Measurements from ENCODE around the gene JDP2.

Gene JDP2

DNA sequence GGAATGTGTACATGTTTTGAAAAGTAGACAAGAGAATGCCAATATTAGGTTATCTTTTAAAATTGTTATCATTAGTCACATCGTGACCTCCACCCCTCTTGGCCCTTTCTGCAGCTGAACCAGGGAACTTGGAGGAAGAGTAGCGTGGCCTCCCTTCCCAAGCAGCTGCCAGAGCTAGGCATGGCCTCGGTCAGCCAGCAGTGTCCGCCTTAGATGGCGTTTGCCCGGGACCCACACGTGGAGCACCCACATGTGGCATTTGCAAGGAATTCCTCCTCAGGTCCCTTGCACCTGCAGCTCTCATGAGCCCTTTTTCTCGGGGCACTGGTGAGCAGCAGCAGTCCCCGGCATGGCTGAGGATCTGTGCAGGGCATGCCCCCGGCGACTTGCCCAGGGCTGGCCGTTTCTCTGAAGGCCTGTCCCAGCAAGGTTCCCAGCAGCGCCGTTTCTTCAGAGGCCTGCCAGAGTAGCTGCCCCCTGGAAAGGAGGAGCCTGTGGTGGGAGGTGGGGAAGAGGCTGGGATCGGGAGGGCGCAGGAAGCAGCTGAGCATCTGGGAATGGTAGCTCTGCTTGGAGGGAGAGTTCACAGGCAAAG, 10.8 kb downstream of the JDP2 start:
- no peak for FAIRE-seq

DNA sequence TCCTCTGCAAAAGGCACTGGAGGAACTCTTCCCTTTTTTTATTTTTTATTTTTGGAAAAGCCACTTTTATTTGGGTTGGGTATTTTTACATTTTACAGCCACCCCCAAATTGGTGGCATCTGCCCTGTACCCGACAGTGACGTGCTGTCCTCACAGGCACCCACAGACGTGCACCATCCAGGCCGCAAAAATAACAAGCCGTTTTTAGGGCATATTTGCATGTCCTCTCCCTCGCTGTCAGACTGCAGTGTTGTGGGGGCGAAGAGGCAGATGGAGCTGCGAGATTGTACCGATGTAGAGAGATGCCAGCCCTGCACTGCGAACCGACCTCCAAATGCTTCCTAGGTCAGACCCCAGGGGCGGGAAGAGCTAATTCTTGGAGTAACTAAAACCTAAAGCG, 12.2 kb downstream of the JDP2 start:
- FAIRE-seq, result no peak

DNA sequence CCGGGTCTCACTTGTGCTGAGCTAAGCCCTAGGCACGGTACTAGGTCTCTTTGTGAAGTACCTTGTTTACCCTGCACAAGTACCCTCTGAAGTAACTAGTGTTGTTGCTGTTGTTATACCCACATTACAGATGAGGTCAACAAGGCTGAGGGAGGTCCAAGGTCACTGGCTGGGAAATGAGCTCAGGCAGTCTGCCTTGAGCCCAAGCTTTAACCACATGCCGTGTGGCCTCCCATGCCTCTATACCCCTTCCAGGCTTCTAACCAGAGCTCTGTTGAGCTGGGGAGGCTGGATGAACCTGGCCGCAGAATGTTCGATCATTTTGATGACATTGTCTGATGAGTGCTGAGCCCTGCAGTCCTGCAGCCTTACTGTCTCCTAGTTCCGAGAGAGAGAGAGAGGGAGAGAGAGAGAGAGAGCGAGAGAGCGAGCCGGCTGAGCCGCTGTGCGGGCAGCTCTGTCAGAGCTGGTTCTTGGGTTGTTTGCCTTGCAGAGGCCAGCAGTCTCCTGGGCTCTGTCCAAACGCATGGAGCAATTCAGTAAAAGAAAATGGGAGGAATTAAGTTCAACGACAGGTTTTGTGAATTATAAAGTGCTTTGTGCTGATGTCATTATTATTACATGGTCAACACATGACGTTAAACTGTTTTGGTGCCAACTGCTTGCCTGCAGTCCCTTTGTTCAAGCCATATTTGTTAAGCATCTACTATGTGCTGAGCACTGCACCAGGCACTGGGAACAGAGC, 13.1 kb downstream of the JDP2 start:
- FAIRE-seq, result no peak

GRCh38 chr14:75441728-75442127, 13.9 kb downstream of the JDP2 start:
- FAIRE-seq, result no peak

- no peak for FAIRE-seq
Observed at GRCh38 chr14:75442166-75442565, 14.3 kb downstream of the JDP2 start.

DNA sequence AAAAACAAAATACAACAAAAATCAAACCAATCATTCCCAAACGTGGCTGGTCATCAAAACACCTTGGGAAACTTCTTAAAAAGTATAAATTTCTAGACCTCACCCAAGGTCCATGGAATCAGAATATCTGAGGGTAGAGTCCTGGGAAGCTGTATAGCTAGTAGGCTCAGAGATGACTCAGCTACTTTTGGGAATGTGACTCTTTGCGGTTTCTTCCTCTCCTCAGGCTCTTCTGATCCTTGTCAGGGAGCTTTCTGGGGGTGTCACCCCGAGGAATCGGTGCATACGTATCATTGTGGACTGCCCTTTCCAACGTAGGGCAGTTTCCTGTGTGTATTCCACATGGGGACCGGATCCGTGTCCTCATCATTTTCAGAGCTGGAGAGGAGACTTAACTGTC, 14.8 kb downstream of the JDP2 start:
- FAIRE-seq, result no peak

GRCh38 chr14:75443203-75443969, 15.6 kb downstream of the JDP2 start:
- FAIRE-seq, result no peak

DNA sequence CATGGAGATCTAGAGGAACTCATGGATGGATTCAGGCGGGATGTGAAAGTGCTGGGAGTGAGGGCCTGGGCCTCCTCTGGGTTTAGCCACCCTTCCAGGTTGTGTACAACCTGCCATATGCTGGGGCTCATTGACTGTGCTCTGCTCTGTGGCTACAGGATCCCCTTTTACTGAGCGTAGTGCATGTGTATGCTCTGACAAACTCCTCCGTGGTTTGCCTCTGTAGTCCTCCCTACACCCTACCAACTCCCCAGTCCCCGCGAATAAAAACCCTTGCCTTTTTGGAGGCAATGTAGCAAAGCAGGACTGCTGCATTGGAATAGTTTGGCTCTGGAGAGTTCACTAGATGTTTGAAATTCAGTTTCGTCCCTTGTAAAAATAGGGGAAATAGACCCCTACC, 17.4 kb downstream of the JDP2 start:
- FAIRE-seq, result no peak

- no peak for FAIRE-seq
Observed at GRCh38 chr14:75445963-75446362, 18.1 kb downstream of the JDP2 start.

- no peak for FAIRE-seq
Observed at GRCh38 chr14:75446447-75446846, 18.6 kb downstream of the JDP2 start.

- FAIRE-seq, result no peak
Observed at GRCh38 chr14:75448209-75448608, 20.4 kb downstream of the JDP2 start.

DNA sequence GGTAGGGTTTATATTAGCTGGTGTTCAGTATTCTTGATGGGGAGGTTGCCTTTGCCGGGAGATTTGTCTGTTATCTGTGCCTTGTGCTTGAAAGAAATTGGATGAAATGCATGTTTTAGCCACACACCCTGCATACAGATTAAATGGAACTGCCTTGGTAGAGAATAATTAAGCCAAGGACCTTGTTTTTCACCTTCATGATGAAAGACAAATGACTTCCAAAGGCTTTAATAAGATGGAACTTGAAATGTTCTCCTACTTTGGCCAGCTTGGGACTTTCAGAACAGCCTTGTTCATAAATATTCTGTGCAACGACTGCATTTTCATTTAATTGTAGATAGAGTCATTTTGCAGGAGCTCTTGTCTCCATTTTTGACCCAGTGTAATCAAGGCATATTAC, 21.2 kb downstream of the JDP2 start:
- FAIRE-seq, result no peak

DNA sequence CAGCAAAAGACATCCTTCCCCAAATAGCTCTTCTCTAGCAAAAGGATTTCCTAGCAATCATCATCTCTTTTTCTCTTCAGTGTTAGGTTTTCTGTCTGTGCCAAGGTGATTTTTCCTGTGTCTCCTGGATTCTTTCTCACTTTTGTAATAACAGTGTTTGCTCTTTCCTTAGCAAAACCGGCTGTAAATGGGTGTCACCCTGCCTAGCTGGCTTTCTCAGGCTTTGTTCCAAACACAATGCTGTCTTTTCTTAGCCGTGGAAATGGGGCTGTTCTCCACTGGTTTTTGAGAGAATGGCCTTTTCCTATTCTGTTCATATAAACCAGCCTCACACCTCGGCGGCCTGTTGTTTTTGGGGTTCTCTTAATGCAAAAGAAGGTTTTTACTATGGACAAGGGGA, 21.9 kb downstream of the JDP2 start:
- FAIRE-seq, result no peak

GRCh38 chr14:75450381-75451276, 22.8 kb downstream of the JDP2 start:
- no peak for FAIRE-seq

- FAIRE-seq, result no peak
Observed at GRCh38 chr14:75452324-75452723, 24.5 kb downstream of the JDP2 start.

DNA sequence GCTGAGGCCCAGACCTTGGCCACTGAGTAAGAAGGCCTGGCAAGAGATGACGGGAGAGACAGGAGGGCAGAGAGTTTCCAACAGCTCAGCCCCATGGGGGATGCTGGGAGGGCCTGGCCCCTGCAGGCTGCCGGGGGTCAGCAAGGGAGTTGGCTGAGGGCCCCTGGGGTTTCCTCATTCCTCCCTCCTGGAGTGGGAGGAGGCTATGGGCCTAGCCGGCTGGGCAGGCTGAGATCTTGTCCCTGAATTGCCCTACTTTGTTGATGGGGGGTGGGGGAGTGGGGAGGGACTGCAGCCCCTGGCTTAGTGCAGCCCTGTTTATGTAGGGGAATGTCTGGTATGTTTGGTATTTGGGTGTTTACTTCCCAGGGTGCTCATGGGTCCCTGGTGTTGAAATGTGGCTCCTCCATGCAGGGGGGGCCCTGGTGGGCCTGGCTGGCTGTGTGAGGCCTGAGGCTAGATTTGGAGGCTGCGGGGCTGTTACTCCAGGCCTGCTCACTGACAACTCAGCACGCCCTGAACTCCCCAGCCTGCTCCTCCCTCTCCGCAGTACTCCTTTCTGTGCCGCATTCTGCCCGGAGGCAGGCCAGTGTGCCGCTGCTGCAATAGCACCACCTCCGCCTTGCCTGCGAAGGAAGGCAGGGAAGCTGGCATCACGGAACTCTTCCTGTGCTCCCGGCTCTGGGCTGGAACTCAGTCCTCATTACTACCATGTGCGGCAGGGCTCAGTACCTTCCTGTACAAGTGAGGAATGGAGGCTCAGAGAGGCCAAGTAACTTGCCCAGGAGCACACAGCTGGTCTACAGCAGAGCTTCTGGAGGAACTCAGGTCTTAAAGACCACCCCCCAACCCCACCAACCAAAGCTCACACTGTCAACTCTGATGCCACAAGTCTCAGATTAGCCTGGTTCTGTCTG, 25.3 kb downstream of the JDP2 start:
- FAIRE-seq, result no peak

GRCh38 chr14:75453817-75454434, 26.1 kb downstream of the JDP2 start:
- no peak for FAIRE-seq

DNA sequence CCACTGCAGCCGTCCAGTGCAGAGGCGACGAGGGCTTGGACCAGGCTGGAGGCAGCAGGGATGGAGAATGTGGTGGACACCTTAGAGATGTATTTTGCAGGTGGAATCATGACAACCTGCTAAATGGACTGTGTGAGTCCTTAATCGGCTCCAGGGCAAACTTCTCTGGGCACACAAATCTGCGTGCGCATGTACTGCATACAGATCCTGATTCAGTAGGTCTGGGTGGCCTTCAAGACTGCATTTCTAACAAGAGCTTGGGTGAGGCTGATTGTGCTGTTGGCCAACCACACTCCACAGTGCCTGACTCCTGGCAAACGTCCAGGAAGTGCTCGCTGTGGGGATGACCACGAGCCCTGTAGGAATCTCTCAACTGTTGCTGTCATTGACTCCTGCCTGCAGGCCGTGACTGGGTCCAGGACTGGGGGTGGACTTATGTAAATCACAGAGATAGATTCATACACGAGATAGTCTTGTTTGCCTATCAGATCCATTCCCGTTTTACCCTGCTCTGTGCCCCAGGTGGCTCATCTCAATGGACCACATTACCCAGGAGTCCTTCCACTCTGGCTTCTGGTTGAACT, 27.2 kb downstream of the JDP2 start:
- no peak for FAIRE-seq

DNA sequence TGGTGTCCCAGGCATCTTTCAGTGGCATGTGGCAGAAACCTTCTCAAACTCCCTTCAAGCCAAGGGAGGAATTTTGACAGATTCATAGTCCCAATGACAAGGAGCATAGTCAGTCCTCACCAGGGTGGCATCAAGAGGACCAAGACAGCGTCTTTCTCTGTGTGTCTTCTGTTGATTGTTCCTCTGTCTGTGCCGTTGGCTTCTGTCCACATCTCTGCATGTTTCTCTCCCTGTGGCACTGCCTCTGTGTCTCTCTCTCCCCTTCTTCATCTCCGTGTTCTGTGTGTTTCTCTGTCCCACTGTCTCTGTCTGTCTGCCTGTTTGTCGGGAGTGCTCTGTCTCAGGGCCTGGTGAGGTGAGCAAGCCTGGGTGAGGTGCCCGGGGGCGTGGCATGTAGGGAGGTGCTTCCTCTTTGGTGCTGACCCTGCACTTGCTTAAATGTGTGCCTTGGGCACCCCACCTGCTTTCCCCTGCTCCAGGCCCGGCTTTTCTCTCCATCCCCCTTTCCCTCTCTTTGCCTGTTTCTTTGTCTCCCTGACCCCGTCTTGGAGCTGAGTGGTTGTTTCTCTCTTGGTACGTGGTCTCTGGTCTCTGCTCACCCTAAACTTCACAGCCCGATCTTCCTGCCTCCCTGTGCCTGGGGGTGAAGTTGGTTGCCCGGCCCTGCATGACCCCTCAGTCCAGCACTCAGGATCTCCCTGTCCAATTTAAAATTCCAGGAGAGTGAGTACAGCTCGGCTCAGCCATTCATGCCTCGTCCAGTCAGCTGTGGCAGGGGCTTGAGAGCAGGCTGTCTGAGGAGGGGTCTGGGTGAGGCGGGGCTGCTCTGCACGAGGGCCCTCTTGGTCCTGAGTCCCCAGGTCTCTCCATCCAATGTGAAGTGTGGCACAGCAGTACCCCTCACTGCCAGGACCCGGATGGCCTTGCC, 28.5 kb downstream of the JDP2 start:
- no peak for FAIRE-seq

DNA sequence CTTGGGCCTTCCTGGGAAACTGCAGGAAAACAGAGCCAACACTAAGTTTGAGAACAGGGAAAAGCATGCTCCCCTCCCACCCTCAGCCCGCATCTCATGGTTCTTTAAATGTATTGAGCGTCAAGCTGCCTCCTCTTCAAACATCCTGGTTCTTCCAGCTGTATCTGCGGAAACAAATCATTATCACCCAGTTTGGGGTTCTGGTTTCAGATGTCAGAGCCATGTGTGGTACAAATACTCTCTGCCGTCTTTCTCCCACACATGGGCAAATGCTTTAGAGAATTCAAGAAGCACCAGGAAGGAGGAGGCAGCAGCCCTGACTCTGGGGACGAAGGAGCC, 29.1 kb downstream of the JDP2 start:
- FAIRE-seq, result no peak

Measured in colon (tissue), 2 donors.